Stimulated activated CD4-positive, alpha-beta T cell treated with anti-CD3 and anti-CD28 coated beads, Interleukin-12 subunit alpha, Interleukin-12 subunit beta, amount 100 ng/mL, for 48 hours (primary cell): ENCODE data around the gene TMEM154.

Source experiments
- DNase-seq, 3 donors: peaks; one replicate each; pipeline ENCODE4 v3.0.0-alpha.2; 2020; ENCODE audit warnings: low read depth in 2 of 3, low spot score in 1 of 3

The TMEM154 gene

DNA sequence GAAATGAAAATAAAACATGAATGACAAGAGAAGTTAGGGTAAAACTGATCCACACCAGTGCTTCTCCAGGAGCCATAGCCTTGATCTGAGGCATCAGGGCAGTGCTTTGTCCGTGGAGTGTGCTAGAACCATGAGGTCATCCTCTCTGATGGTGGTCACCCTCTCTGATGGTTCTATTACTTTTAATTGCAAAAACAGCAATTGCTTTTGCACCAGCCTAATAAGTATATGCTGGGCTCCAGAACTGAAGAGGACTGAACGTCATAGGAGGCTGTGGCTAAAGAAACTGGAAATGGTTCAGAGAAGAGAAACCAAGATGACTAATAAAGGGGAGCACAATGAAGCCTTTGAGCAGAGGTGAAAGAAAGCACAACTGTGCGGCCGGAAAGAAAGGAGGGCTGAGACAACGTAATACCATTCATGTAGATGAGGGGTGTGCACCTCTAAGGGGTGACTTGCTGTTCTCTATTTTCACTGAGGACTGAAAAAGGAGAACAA lies 17.0 kb upstream of the TMEM154 start:
- peak in 2 of 3 donors; percentile 41 to 45 for DNase-seq

DNA sequence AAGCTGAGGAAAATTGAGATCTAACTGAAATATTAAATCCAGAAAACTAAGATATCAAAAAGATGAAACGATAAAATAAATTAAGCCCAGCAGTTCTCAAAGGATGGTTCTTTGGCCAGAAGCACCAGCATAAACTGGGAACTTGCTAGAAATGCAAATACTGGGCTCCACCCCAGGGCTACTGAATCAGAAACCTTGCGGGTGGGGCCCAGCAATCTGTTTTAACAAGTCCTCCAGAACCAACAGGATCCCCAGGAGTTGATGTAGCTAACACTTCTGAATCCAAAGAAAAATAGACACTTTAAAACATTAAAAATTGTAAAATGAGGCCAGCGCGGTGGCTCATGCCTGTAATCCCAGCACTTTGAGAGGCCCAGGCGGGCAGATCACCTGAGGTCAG lies 14.1 kb upstream of the TMEM154 start:
- no peak for DNase-seq

DNA sequence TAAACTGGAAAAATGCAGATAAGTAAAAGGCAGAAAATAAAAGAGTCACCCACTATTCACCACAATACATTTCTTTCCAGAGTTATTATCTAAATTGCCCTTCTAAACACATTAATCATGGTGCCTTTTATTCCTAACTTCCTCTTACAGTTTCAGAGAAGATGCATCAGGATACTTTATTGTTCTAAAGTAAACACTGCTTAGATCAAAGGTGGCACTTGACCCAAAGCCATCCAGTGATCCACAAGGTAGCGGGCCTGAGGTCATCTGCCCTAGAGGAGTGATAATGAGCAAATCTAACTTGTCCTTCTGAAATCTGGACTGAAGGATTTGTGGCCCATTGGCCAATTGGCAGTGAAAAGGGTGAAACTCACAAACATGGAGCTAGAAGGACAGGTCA lies 12.0 kb upstream of the TMEM154 start:
- no peak for DNase-seq

DNA sequence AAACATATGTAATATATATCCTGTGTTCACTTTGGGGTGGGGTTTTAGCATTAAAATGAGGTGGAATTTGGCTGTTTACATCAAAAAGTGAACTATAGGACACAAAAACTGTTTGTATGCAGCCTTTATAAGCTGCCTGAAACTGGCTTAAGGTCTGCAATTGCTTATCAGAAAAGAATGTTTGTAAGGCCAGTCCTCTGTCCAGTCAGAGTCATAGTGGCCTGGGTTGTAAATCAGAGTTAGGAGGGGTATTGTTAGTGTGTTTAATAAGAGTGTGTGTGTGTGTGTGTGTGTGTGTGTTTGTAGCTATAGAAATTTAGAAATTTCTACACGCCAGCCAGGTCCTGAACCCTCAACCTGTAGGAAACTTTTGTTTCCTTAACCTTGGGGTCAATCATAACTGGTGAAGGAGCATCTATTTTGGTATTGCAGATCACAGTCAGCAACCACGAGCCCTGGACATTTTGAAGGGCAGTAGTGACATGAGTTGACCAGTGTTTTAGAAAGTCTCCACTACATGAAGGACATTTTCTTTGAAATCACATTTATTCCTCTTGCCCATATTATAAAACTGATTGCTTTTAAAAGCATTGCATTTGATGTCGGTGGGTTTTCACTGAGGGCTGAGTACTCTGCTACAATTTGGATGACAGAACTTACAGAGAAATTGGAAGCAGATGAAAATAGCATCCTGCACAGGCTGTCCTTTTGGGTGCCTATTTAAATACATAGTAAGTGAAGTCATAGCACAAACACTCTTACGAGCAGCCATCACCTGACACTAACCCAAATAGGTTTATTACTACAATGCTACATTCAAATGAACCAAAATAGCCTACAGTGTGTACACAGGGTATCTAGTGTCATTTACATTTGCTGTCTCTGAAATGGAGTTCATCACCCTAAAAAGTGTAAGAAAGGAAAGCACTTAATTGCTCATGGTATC lies 11.2 kb upstream of the TMEM154 start:
- no peak for DNase-seq

DNA sequence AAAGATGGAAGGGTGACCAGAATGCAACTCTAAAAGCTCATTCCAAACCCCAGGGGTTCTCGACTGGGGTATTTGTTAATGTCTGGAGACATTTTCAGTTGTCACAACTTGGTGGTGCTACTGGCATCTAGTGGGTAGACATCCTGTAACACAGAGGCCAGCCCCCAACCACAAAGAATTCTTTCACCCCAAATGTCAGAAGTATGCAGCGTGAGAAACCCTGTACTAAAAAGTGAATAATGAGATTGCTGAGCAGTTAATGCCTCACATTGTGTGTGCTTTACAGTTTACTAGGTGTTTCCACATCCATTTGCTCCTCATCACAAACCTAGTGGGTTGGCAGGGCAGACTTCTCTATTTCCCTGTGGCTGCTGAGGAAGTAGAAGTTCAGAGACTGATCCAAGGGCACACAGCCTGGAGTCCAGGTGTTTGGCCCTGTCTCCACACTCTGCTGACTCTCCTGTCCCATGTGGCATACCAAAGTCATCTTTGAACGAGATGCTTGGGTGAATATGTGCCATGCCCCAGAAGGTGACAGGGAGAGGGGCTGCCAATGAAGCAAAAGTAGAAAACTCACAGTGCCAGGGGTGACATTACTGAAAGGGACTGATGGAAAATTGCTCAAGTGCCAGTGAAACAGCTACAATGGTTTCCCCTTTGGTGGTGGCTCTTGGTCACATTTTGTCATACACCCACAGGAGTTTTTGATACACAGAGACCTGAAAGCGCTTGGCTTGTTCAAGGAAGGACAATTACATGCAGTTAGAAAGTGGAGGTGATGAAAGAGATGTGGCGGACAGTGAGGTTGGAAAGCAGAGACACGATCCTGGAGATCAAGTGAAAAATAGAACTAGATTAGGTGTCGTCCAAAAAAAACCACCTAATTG lies 10.1 kb upstream of the TMEM154 start:
- no peak for DNase-seq

DNA sequence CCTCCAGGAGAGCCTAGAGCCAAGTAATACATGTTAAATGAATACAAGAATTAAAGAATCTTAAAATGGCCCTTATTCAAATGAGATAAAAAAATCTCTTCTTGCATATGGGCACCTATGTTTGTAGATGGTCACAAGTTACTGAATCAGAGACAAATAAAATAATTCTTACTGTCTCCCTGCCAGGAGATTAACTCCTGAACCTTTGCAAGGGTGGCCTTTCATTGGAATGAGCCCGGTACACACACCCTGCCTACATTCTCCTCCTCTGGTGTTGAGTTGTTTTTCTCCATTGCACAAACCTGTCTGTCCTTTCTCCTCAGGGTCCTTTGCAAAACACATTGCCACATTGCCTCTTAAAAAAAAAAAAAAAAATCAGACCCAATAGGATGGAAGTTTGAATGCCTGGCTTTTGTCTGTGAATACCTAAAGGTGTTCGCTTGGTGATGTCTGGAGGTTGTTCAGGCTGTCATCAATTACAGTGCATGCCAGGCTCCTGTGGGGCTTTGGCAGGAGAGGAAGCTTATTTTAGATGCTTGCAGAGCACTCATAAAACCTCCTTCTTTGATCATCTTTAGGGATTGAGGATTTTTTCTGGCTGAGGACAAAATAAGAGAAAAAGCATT lies 8.3 kb upstream of the TMEM154 start:
- DNase-seq, result no peak

DNA sequence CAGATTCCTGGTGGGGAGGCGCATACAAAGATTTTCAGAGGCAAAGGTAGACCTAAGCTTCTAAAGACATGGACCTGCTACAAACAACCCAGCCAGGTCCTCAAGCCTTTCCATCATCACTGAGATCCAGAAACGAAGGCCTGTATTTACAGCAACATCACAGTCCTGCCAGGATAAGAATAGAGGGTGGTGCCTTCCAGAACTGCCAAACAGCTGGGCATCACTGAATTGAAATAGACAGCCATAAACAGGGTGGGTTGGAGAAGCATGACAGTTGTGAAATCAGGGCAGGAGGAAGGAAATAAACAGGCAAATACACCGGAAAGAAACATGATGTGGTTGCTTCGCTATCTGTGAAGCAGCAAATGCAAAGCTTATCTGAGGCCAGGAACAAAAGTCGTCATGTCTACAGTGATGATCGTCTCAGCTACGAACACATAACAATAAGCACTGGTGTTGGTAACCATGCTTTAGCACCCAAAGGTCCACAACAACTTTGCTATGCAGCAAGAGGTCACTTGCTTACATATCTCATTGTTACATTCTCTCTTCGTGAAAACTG lies 6.7 kb upstream of the TMEM154 start:
- DNase-seq, result no peak

DNA sequence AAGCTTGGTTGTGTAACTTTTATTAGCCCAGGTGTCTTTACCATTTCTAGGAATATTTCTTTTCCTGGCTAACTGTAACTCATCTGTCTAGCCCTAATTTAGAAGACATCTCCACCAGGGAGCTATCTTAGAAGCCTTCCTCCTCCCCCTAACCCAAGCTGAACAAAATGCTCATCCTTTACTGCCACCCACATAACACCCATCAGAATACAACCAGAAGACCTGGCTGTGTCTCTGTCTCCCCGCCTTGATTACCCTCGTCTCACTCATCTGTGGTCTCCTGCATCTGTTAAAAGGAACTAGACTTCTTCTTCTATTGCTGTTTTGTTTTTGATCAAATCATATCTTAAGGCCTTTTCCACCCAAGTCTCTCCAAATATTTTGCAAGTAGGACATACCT lies 4.8 kb upstream of the TMEM154 start:
- DNase-seq, result no peak

DNA sequence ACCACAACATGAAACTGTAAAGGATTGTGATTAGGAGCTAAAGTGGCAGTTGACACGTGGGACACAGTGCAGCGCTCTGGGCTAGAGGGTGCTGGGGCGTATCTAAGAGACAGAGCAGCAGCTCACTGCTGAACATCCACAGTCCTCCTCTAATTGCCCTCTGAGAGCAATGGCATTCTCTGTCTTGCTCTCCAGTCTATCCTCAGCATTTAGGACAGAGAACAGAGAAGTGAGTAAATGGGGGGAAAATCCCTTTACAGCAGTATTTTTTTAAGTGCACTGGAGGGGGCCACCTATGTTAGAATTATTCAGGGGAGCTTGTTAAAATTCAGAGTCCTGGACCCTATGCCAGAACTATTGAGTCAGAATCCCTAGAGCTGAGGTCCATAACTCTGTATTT lies 4.2 kb upstream of the TMEM154 start:
- DNase-seq, result no peak

DNA sequence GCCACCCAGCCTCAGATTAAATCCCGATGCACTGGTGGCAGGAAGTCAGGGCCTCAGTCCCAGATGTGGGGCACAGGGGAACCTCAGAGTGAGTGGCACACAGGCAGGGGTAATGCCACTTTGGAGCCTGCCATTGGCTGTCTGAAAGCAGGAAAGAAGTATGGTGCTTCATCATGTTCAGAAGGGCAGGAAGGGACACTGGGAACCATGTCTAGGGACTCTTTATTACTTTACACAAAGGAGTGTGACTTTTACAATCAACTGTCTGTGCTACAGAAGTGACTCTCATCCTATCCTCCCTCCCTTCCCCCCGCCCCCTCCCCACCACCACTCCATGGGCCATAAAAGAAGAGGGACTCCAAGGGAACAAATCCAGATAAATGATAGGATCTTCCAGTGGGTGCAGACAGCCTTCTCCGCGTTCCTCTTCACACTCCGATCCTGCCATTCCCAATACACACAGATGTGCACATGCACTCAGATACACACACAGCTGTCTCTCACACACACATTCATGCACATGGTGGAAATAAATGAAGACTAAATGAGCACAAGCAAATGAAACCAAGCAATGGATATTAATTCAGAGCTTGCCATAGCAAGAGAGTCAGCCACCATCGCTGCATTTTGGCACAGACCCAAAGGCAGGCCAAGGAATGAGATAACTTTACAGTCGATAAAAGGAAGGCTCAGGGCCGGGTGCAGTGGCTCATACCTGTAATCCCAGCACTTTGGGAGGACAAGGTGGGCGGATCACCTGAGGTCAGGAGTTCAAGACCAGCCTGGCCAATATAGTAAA lies 2.5 kb upstream of the TMEM154 start:
- no peak for DNase-seq

DNA sequence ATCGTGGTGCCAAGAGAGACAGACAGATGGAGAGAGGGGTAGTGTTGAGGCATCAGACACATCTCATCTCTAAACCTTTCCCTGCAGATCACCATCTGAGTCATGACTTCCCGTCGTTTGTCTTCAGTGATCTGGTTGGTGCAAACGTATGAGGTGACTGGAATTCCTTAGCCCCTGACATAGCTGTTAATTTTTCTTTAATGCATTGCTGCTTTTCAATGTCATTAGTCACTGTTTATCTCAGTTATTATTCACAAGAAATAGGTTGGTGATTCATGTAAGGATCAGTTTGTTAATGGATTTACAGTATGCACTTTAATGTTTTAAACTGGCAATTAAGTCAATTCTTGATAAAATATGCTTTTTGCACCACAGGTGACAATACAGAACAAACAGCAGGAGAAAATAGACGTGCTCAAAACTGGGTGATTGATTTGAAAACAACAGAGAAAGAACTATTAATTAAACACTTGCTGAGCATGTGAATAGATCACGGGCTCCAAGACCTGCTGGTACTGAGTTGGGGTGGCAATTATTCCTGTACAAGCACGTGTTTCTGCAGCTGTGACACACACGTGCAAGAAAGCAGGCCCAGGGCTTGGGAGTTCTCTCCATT lies 1.3 kb upstream of the TMEM154 start:
- no peak for DNase-seq

DNA sequence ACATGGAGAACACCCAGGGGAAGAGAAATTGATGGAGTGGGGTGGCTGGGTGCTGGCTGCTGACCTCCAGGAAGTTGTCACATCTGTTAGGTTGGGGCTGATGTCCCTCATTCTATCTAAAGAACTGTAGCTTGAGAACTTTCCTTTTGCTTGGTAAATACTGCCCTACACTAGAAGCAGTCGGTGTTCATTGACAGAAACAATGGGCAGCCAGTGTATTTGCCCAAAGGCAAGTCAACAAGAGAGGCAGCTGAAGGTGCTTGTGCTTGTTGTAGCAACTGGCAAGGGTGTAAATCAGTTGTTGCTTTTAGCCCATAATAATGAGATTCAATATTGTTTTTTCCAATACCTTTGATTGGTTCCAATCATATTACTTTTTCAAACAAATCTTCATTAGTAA lies 956 bp downstream of the TMEM154 start:
- no peak for DNase-seq

DNA sequence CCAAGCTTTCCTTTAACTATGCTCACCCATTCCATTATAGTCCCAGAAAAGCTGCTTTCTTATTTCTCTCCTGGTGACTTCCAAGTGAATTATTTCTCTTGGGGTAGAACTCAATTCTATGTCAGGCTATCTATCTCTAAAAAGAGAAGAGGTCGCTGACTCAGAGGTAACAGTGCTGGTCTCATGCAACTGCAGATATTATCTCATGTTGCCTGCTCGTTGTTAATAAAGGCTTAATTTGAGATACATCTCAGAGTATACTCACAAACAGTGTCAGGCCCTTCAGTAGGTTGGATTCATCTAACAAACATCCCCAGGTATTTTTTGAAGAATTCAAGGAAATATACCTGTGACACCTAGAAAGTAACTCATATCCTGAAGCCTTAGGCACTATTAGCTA lies 2.7 kb downstream of the TMEM154 start:
- DNase-seq, result no peak

DNA sequence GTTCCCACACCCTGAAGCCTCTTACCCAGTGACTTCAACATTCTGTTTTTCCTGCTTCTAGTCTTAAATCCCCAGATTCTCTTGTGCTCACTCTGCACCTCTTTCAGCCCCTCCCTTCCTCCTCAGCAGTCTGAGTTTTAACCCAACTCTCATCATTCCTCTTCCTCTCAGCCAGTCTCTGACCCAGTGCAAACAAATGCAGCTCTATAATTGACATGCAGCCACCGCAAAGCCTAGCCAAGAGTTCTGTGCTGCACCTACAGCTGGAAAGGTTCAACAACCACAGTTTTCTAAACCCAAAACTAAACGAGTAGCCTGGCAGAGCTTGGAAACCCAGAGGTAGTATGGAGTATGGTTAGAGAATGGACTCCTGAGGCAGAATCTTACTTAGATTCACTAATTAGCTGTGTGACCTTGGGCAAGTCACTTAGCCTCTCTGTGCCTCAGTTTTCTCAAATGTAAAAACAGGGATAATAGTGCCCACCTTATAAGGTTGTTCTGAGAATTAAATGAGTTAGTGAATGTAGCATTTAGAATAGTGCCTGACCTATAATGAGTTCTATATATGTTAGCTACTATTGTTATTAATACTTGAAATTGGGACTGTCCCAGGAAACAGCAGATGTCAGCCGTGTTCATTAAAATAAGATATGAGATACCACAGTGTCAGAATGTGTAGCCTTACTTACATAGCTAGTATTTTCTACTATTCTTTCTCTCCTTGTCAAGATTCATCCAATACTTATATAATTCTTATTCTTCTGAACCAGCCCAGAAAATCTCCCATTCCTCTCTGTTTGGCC lies 3.5 kb downstream of the TMEM154 start:
- DNase-seq, result no peak

DNA sequence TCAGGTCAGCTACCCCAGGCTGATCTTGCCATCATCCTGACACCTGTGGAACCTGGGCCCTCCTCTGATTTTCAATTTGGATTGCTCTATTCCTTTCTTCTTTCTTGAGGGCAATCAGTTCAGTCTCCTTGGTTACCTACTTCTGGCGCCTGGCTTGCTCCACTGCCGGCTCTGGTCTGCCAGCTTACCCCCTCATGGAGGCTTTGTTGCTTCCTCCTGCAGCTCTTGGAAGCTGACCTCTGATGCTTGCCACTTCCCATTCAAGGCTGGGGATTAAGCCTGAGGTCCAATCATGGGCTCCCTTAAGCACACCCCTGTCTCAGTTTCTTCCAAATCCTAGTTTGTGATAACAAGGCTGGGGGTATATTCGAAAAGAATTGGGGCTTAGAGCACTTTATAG lies 5.4 kb downstream of the TMEM154 start:
- DNase-seq, result no peak

DNA sequence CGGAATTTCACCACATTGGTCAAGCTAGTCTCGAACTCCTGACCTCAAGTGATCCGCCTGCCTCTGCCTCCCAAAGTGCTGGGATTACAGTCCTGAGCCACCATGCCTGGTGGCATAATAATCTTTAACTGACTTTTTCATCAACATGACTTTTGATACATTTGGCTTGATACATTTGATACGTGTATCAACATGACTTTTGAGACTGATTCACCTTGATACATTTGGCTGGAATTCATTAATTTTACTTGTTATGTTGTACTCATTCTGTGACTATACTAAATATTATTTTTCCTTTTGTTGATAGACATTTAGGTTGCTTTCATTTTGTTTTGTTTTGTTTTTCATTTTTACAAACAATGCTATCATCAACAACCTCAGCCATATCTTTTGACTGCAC lies 6.3 kb downstream of the TMEM154 start:
- DNase-seq, result no peak

DNA sequence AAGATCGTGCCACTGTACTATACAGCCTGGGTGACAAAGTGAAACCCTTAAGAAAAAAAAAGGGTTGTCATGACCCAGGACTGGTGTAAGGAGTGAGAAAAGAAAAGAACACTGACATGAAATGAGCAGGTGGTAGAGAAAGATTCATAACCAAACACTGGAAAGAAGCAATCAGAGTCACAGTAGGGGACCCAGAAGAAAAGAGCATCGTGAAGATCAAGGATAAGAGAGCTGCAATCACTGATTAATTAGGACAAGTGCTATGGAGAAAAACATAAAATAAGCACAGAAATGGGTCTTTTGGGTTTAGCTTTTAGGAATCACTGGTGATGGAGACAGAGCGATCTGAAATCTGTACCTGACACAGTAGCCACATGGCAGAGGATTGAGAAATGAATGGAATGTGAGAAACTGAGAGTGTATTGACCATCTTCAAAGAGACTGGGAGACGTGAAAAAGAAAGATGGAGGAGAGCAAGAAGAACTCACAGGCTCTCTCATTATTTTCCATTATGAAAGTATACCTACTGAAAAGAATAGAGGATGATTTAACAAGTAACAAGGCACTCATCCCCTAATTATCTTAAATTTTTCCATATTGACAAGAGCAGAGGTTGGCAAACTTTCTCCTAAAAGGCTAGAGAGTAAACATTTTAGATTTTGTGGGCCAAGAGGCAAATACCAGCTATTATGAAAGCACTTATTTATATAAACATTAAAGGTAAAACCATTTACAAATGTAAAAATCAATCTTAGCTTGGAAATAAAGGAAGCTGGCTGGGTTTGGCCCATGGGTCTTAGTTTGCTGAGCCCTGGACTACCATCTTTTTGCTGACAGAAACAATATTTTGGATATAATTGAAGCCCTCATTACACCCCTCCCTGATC lies 7.3 kb downstream of the TMEM154 start:
- no peak for DNase-seq

DNA sequence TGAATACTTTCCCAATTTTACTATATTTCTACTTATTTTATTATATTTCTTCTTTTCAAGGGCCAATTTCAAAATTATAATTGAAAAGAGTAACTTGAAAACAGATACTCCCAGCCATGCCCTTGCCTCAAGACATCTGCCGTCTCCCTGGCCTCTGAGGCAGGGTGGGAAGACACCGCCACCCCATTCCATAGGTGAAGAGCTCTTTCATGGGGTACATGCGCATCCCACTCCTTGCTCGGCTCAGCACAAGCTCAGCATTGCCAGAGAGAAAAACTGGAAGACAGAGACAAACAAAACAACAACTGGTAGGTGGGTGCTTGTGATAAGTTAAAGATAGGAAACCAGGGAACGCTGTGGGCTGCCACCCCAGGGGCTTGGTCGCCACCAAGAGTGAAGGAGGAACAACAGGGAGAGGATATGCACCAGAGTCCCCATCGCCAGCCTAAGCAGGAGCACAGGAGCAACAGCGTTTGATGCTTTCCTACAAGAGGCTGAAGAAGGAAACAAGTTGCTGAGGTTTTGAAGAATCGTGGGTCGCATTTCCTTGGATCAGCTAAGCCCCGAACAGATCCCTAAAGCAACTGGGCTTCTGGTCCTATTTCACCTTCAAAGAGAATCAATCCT lies 11.3 kb downstream of the TMEM154 start:
- no peak for DNase-seq
